ENCODE results near the gene CELSR1.
A peak's percentile ranks its signal among the peaks of the same experiment; 100 is the strongest.

CELSR1 gene

DNA sequence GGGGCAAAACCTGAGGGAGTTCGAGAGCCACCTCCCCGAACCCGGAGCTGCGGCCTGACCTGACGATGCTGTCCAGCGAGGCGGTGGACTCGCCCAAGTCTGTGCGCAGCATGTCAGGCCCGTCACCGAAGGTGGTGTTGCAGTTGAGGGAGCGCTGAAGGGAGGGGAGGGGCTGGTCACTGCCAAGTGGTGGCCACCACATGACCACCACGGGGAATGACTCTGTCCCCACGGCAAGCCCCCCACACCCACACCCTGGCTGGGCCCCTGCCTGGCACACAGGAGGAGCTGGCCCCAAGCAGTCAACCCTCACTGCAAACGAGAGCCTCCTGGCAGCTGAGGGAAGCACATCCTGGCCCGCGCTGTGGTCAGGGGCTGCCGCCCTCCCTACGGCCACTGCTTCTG lies 171.1 kb downstream of the CELSR1 start:
- Histone ChIP-seq H3K9ac (ENCODE audit: low read length) (peak overlapping the region; percentile 92), H4K20me1 (ENCODE audit: insufficient read depth, low read length) (no peaks in the 10 kb centered on the region), H3K9me2 (replicated peaks; ENCODE audit: insufficient read depth, low read length) (no peaks in the 10 kb centered on the region), H3F3A (ENCODE audit: insufficient read depth, low read length) (peaks cover 22% of the 10 kb centered on the region), H3K4me1 (ENCODE audit: low read length) (peaks cover 46% of the 10 kb centered on the region), H3K4me3 (ENCODE audit: low read length) (peak overlapping the region; percentile 75), H3K9me3 (replicated peaks; ENCODE audit: insufficient read depth, low read length) (no peaks in the 10 kb centered on the region), H3K27me3 (replicated peaks; ENCODE audit: insufficient read depth, low read length) (no peaks in the 10 kb centered on the region), H2AFZ (ENCODE audit: low read length) (peak overlapping the region; percentile 59; the same call in 1 of the 2 replicates), H3K36me3 (replicated peaks; ENCODE audit: insufficient read depth, low read length) (no peaks in the 10 kb centered on the region), H3K4me2 (ENCODE audit: low read depth, low read length) (peak overlapping the region; percentile 98), H3K79me2 (ENCODE audit: low read length) (no peaks in the 10 kb centered on the region), H3K27ac (ENCODE audit: low read length) (peak overlapping the region; percentile 93)
- DNase-seq: no peak
- TF ChIP-seq EZH2 (optimal IDR thresholded peaks at IDR 0.05; ENCODE audit: low read depth, low read length) (no peak), EZH2phosphoT487 (IDR thresholded peaks at IDR 0.05; ENCODE audit: low read length) (no peak)
- TF ChIP-seq, protein P1, sequence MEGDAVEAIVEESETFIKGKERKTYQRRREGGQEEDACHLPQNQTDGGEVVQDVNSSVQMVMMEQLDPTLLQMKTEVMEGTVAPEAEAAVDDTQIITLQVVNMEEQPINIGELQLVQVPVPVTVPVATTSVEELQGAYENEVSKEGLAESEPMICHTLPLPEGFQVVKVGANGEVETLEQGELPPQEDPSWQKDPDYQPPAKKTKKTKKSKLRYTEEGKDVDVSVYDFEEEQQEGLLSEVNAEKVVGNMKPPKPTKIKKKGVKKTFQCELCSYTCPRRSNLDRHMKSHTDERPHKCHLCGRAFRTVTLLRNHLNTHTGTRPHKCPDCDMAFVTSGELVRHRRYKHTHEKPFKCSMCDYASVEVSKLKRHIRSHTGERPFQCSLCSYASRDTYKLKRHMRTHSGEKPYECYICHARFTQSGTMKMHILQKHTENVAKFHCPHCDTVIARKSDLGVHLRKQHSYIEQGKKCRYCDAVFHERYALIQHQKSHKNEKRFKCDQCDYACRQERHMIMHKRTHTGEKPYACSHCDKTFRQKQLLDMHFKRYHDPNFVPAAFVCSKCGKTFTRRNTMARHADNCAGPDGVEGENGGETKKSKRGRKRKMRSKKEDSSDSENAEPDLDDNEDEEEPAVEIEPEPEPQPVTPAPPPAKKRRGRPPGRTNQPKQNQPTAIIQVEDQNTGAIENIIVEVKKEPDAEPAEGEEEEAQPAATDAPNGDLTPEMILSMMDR (IDR thresholded peaks at IDR 0.05; ENCODE audit: low read length): no peak

- no peaks in the 10 kb centered on the region for H3K27me3 ChIP-seq (replicated peaks; ENCODE audit: insufficient read depth, low read length)
- peaks cover 22% of the 10 kb centered on the region for H3F3A ChIP-seq (ENCODE audit: insufficient read depth, low read length)
- no peaks in the 10 kb centered on the region for H4K20me1 ChIP-seq (ENCODE audit: insufficient read depth, low read length)
- no peaks in the 10 kb centered on the region for H3K9me2 ChIP-seq (replicated peaks; ENCODE audit: insufficient read depth, low read length)
- H3K9me3 ChIP-seq (replicated peaks; ENCODE audit: insufficient read depth, low read length): no peaks in the 10 kb centered on the region
- no peak overlapping the region for H3K4me2 ChIP-seq (ENCODE audit: low read depth, low read length)
- H3K9ac ChIP-seq (ENCODE audit: low read length): no peak overlapping the region
- TF ChIP-seq EZH2phosphoT487 (IDR thresholded peaks at IDR 0.05; ENCODE audit: low read length) (no peak), EZH2 (optimal IDR thresholded peaks at IDR 0.05; ENCODE audit: low read depth, low read length) (no peak)
- TF ChIP-seq, protein P1 (IDR thresholded peaks at IDR 0.05; ENCODE audit: low read length): no peak
- no peaks in the 10 kb centered on the region for H3K79me2 ChIP-seq (ENCODE audit: low read length)
- DNase-seq: no peak
- H2AFZ ChIP-seq (ENCODE audit: low read length): no peak overlapping the region
- H3K36me3 ChIP-seq (replicated peaks; ENCODE audit: insufficient read depth, low read length): no peaks in the 10 kb centered on the region
- no peak overlapping the region for H3K4me3 ChIP-seq (ENCODE audit: low read length)
- H3K27ac ChIP-seq (ENCODE audit: low read length): no peak overlapping the region
- peaks cover 40% of the 10 kb centered on the region for H3K4me1 ChIP-seq (ENCODE audit: low read length)
These were observed 172.2 kb downstream of the CELSR1 start for GRCh38 chr22:46365166-46365624.

- Histone ChIP-seq H3K27ac (ENCODE audit: low read length) (no peak overlapping the region), H3K4me3 (ENCODE audit: low read length) (no peak overlapping the region), H3K4me1 (ENCODE audit: low read length) (peaks cover 39% of the 10 kb centered on the region), H3K9me2 (replicated peaks; ENCODE audit: insufficient read depth, low read length) (no peaks in the 10 kb centered on the region), H3F3A (ENCODE audit: insufficient read depth, low read length) (peaks cover 22% of the 10 kb centered on the region), H3K79me2 (ENCODE audit: low read length) (no peaks in the 10 kb centered on the region), H3K27me3 (replicated peaks; ENCODE audit: insufficient read depth, low read length) (no peaks in the 10 kb centered on the region), H3K36me3 (replicated peaks; ENCODE audit: insufficient read depth, low read length) (no peaks in the 10 kb centered on the region), H2AFZ (ENCODE audit: low read length) (no peak overlapping the region), H4K20me1 (ENCODE audit: insufficient read depth, low read length) (no peaks in the 10 kb centered on the region), H3K9ac (ENCODE audit: low read length) (no peak overlapping the region), H3K4me2 (ENCODE audit: low read depth, low read length) (no peak overlapping the region), H3K9me3 (replicated peaks; ENCODE audit: insufficient read depth, low read length) (no peaks in the 10 kb centered on the region)
- DNase-seq: no peak
- TF ChIP-seq EZH2 (optimal IDR thresholded peaks at IDR 0.05; ENCODE audit: low read depth, low read length) (no peak), EZH2phosphoT487 (IDR thresholded peaks at IDR 0.05; ENCODE audit: low read length) (no peak)
- TF ChIP-seq, protein P1 (IDR thresholded peaks at IDR 0.05; ENCODE audit: low read length): no peak
These were observed 172.9 kb downstream of the CELSR1 start for GRCh38 chr22:46364341-46365165.
